PFSK-1 (cell line): ENCODE measurements around the gene XIRP2.

ENCODE experiments used
- POLR2AphosphoS5 ChIP-seq: IDR thresholded peaks from 2 replicates; pipeline ENCODE4 v1.6.1; 2012; ENCODE audit warnings: low read depth, mild to moderate bottlenecking, control low read depth, low read length, moderate library complexity
- SIN3A ChIP-seq: IDR thresholded peaks from 2 replicates; pipeline ENCODE4 v1.6.1; 2012; ENCODE audit warnings: mild to moderate bottlenecking, low read length, moderate library complexity, borderline replicate concordance; ENCODE audit not compliant: insufficient read depth
- TAF1 ChIP-seq: IDR thresholded peaks from 2 replicates; pipeline ENCODE4 v1.6.1; 2012; ENCODE audit warnings: low read length, control low read depth, borderline replicate concordance; ENCODE audit not compliant: insufficient read depth
- TF ChIP-seq, protein P1 (sequence below), 2 experiments: IDR thresholded peaks; 2 replicates each; pipeline versions ENCODE4 v1.6.1 to v1.8.0; 2011 to 2012; ENCODE audit warnings: low read depth in 2 of 2, low read length in 2 of 2, control low read depth in 1 of 2, inconsistent platforms in 1 of 2, mild to moderate bottlenecking in 1 of 2, moderate library complexity in 1 of 2; ENCODE audit not compliant: insufficient read depth in 1 of 2

DNA sequence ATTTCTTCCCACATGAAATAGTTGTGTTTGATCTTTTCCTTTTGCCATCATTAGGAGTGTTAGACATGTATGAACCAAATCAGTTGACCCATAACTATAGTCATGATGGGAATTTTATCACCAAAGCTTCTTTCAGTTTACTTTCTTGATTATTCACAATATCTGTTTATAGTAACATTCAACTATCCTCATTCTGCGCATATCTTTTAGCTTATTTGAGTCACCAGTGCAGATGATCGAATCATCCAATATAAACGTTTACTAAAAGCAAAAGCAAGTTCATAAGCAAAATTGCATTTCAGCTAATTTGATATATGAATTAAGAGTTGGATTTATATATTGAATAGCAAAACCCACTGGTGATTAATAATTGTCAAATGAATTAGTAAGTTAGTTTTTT lies 216.4 kb downstream of the XIRP2 start:
- no peak for TF ChIP-seq SIN3A
- TF ChIP-seq POLR2AphosphoS5, result no peak
- TF ChIP-seq, protein P1, sequence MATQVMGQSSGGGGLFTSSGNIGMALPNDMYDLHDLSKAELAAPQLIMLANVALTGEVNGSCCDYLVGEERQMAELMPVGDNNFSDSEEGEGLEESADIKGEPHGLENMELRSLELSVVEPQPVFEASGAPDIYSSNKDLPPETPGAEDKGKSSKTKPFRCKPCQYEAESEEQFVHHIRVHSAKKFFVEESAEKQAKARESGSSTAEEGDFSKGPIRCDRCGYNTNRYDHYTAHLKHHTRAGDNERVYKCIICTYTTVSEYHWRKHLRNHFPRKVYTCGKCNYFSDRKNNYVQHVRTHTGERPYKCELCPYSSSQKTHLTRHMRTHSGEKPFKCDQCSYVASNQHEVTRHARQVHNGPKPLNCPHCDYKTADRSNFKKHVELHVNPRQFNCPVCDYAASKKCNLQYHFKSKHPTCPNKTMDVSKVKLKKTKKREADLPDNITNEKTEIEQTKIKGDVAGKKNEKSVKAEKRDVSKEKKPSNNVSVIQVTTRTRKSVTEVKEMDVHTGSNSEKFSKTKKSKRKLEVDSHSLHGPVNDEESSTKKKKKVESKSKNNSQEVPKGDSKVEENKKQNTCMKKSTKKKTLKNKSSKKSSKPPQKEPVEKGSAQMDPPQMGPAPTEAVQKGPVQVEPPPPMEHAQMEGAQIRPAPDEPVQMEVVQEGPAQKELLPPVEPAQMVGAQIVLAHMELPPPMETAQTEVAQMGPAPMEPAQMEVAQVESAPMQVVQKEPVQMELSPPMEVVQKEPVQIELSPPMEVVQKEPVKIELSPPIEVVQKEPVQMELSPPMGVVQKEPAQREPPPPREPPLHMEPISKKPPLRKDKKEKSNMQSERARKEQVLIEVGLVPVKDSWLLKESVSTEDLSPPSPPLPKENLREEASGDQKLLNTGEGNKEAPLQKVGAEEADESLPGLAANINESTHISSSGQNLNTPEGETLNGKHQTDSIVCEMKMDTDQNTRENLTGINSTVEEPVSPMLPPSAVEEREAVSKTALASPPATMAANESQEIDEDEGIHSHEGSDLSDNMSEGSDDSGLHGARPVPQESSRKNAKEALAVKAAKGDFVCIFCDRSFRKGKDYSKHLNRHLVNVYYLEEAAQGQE (IDR thresholded peaks at IDR 0.05; ENCODE audit: insufficient read depth in 1 of 2, low read depth in 2 of 2, low read length in 2 of 2), result no peak
- TF ChIP-seq TAF1, result no peak
